H1 (cell line): ENCODE data around the gene MAPK14. TPM values are rescaled to one million over a fixed set of nuclear protein-coding genes. Genes with fewer than 3 reads are reported as not detected.

Experiments
- ATF2 ChIP-seq: IDR thresholded peaks from 2 replicates; pipeline ENCODE4 v1.6.1; 2012; ENCODE audit warnings: low read length, inconsistent platforms
- SP4 ChIP-seq: IDR thresholded peaks from 2 replicates; pipeline ENCODE4 v1.6.1; 2012; ENCODE audit warnings: low read length, inconsistent platforms
- polyA plus RNA-seq, 7 experiments: library from polyadenylated mRNA; depleted of rRNA in 3 of 7; stranded (reverse) in 5 of 7; unstranded in 2 of 7; fragments of >200 nt in 5 of 7; fragments of 200-250 nt in 2 of 7; gene quantifications; 1 replicate in 5 of 7; 2 replicates in 1 of 7; 4 replicates in 1 of 7; pipeline versions ENCODE4 v1.2.1 to v1.2.3, GENCODE V29; 2011 to 2013; ENCODE audit warnings: missing spikeins in 2 of 7, mixed read lengths in 2 of 7
- total RNA-seq: library from RNA; stranded (reverse); fragmentation: NEBNext Ultra II Directional; extraction: Animal tissue kit (Norgen Biotek cat#: 25700); gene quantifications from 2 replicates; pipeline ENCODE4 v1.2.1, GENCODE V29; 2021

MAPK14 gene
- total and polyA plus RNA-seq, 2 of the 8 experiments (the other 6 are each of a cell fraction or from before 2014, with no cell fraction given): 18.1 to 39.3 TPM

- TF ChIP-seq ATF2 (no peak), SP4 (no peak)
Observed at GRCh38 chr6:36076178-36077063, 48.8 kb downstream of the MAPK14 start (continued).
